Keratinocyte (primary cell): Measurements from ENCODE around the gene EIF3I.

ENCODE experiments used
- EZH2 ChIP-seq: IDR thresholded peaks from one replicate; pipeline ENCODE4 v1.6.1; 2012; ENCODE audit warnings: inconsistent platforms, mild to moderate bottlenecking, low read length, moderate library complexity
- TF ChIP-seq, protein P1 (sequence below), 3 experiments: IDR thresholded peaks in 1 of 3; conservative IDR thresholded peaks in 1 of 3; optimal IDR thresholded peaks in 1 of 3; 2 replicates in 2 of 3; 3 replicates in 1 of 3; pipeline versions ENCODE3 to v1.5.1; 2011; ENCODE audit warnings: low read length in 3 of 3, mild to moderate bottlenecking in 3 of 3, moderate library complexity in 2 of 3, control low read depth in 1 of 3, inconsistent platforms in 1 of 3; ENCODE audit not compliant: insufficient read depth in 2 of 3; ENCODE audit errors: extremely low read depth in 1 of 3

DNA sequence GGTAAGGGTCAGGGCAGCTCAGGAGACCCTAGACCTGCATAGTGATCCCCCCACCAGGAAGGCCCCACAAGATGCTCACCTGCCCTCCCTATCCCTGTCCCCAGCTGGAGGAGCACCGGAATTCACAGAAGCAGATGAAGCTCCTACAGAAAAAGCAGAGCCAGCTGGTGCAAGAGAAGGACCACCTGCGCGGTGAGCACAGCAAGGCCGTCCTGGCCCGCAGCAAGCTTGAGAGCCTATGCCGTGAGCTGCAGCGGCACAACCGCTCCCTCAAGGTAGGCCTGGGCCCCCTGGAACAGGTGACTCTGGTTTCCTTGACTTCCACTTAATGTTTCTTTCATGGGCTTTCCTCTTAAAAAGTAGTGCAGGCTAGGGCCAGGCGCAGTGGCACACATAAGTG is 34.4 kb upstream of the EIF3I start:
- TF ChIP-seq, protein P1, sequence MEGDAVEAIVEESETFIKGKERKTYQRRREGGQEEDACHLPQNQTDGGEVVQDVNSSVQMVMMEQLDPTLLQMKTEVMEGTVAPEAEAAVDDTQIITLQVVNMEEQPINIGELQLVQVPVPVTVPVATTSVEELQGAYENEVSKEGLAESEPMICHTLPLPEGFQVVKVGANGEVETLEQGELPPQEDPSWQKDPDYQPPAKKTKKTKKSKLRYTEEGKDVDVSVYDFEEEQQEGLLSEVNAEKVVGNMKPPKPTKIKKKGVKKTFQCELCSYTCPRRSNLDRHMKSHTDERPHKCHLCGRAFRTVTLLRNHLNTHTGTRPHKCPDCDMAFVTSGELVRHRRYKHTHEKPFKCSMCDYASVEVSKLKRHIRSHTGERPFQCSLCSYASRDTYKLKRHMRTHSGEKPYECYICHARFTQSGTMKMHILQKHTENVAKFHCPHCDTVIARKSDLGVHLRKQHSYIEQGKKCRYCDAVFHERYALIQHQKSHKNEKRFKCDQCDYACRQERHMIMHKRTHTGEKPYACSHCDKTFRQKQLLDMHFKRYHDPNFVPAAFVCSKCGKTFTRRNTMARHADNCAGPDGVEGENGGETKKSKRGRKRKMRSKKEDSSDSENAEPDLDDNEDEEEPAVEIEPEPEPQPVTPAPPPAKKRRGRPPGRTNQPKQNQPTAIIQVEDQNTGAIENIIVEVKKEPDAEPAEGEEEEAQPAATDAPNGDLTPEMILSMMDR (optimal IDR thresholded peaks at IDR 0.05 in 1 of 3, IDR thresholded peaks at IDR 0.05 in 1 of 3, conservative IDR thresholded peaks at IDR 0.05 in 1 of 3; ENCODE audit: extremely low read depth in 1 of 3, insufficient read depth in 2 of 3, low read length in 3 of 3): no peak
- TF ChIP-seq EZH2: no peak
